Sigmoid colon (tissue), 7 donors: ENCODE results near the gene COG6. TPM values are rescaled to one million over a fixed set of nuclear protein-coding genes. Genes with fewer than 3 reads are reported as not detected.
A peak's percentile ranks its signal among the peaks of the same experiment; 100 is the strongest.

Experiments
- DNase-seq: peaks from one replicate; pipeline ENCODE4 v3.0.0-alpha.2; 2019
- H3K27ac ChIP-seq, 4 donors: fragments of 200-600 bp; sonication (generic); one replicate each; pipeline ENCODE4 v1.5.1; 2016 to 2019; ENCODE audit warnings: mild to moderate bottlenecking in 1 of 4
- H3K27me3 ChIP-seq, 3 donors: fragments of 200-600 bp; sonication (generic); one replicate each; pipeline ENCODE4 v1.5.1; 2019; ENCODE audit warnings: mild to moderate bottlenecking in 1 of 3
- H3K36me3 ChIP-seq, 4 donors: fragments of 200-600 bp; sonication (generic); one replicate each; pipeline ENCODE4 v1.5.1; 2016 to 2019
- H3K4me1 ChIP-seq, 4 donors: fragments of 200-600 bp; sonication (generic); one replicate each; pipeline ENCODE4 v1.5.1; 2017 to 2019
- H3K4me3 ChIP-seq, 4 donors: fragments of 200-600 bp; sonication (generic); one replicate each; pipeline ENCODE4 v1.5.1; 2017 to 2019; ENCODE audit warnings: mild to moderate bottlenecking in 2 of 4, moderate library complexity in 1 of 4
- H3K9me3 ChIP-seq, 4 donors: fragments of 200-600 bp in 3 of 4; sonication (generic) in 3 of 4; one replicate each; pipeline versions ENCODE4 v1.5.1 to v1.6.1; 2013 to 2019
- CTCF ChIP-seq, 4 experiments: fragments of 450-650 bp in 3 of 4; fragments of 200-600 bp in 1 of 4; IDR thresholded peaks; one replicate each; pipeline ENCODE4 v1.5.1; 2016 to 2019; ENCODE audit warnings: antibody characterized with exemption in 4 of 4, mild to moderate bottlenecking in 3 of 4, moderate library complexity in 2 of 4
- EP300 ChIP-seq, 4 donors: sonication (generic); formaldehyde crosslinking; IDR thresholded peaks; one replicate each; pipeline ENCODE4 v1.6.1; 2017; ENCODE audit warnings: antibody characterized with exemption in 4 of 4
- POLR2A ChIP-seq, 2 donors: fragments of 450-650 bp; IDR thresholded peaks; one replicate each; pipeline ENCODE4 v1.6.1; 2016; ENCODE audit warnings: antibody characterized with exemption in 2 of 2, mild to moderate bottlenecking in 2 of 2, moderate library complexity in 2 of 2
- POLR2AphosphoS5 ChIP-seq, 4 donors: sonication (generic); formaldehyde crosslinking; IDR thresholded peaks; one replicate each; pipeline ENCODE4 v1.6.1; 2017; ENCODE audit warnings: antibody characterized with exemption in 4 of 4
- WGBS, 2 donors: extraction: QIAGEN DNeasy Blood & Tissue Kit; methylation state at CpG; one replicate each; pipeline ENCODE4 v1.1.7; 2013; 5-methylcytosine and 5-hydroxymethylcytosine counted together
- intact Hi-C: fragments of 100-400 bp; cut with DNase I; formaldehyde crosslinking; loops from one replicate; pipeline ENCODE4 v1.15.1; 2023
- polyA plus RNA-seq, 3 donors: library from polyadenylated mRNA; stranded (reverse); fragments of 200-250 nt; gene quantifications; one replicate each; pipeline ENCODE4 v1.2.3, GENCODE V29; 2013
- total RNA-seq, 4 donors: library from RNA; depleted of rRNA; stranded (reverse); fragments of >200 nt; gene quantifications; one replicate each; pipeline ENCODE4 v1.1.0, GENCODE V29; 2016
- donor health status: healthy with polysubstance abuse.
- donor health status: Bipolar disorder and iron deficiency.
- donor health status: healthy.

Gene COG6
- total and polyA plus RNA-seq, 7 donors = 8.6 to 22.5 (median 18.6) TPM

DNA sequence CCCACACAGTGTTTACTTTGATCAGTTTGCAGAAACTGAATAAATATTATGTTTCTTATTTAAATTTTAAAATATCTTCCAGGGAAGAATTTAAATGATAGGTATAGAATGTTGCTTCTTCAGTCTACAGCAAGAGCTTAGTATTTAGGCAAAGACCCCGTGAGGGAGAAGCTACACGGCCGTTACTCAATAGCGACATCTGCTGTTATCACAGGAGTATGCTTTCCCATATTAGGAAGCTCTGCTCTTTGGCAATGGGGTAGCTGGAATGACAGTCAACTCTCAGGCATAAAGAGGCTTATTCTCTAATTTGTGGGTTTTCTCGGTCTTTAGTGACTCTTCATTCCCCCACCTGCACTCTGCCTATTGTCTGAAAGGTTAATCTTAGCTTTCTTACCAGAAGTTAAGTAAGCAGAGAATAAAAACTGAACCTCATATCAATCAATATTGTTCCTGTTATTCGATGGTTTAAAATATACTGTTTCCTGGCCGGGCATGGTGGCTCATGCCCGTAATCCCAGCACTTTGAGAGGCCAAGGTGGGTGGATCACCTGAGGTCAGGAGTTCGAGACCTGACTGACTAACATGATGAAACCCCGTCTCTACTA is 39.3 kb upstream of the COG6 start:
- Histone ChIP-seq H3K9me3 (no peaks in the 10 kb centered on the region), H3K27ac (no peak overlapping the region), H3K36me3 (no peaks in the 10 kb centered on the region), H3K4me3 (no peak overlapping the region), H3K27me3 (no peaks in the 10 kb centered on the region), H3K4me1 (no peaks in the 10 kb centered on the region)
- DNase-seq = peak; percentile 74
- intact Hi-C loops = loop anchor here (5.0 kb wide), 1 partner anchor 579 kb away; the partner anchor contains the start of genes NHLRC3 and PROSER1
- 34 to 35% methylated on average over 10 of the region's 10 CpGs for WGBS, 2 donors
- no peak for TF ChIP-seq EP300 (IDR thresholded peaks at IDR 0.05)
- peak; percentile 64 to 87 (median 74) for TF ChIP-seq CTCF (IDR thresholded peaks at IDR 0.05)

DNA sequence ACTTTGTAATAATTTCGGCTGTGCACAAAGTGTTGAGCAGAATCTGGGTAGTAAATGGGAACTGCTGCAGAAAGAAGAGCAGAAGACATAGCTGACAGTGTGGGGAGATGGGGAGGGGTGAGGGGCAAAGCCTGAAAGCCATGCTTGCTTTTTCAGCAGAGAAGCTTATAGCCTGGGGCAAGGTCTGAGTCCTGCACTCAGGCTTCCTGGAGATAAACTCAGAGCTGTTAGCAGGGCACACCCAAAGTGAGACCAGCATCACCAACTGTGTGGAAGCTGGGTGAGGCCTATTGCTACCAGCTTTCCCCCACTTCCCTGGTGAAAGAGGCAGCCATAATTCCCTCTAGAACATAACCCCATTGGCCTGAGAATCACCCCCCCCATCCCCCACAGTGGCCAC is 36.9 kb upstream of the COG6 start:
- H3K27me3 ChIP-seq = no peaks in the 10 kb centered on the region
- DNase-seq = no peak
- H3K4me1 ChIP-seq = no peaks in the 10 kb centered on the region
- no peak overlapping the region for H3K27ac ChIP-seq
- H3K36me3 ChIP-seq = no peaks in the 10 kb centered on the region
- no peak for TF ChIP-seq POLR2AphosphoS5 (IDR thresholded peaks at IDR 0.05)
- intact Hi-C loops = loop anchor here (5.0 kb wide), 1 partner anchor 581 kb away; the partner anchor contains the start of genes NHLRC3 and PROSER1
- H3K9me3 ChIP-seq = no peaks in the 10 kb centered on the region
- 36 to 51% methylated on average over 1 of the region's 1 CpG for WGBS, 2 donors
- H3K4me3 ChIP-seq = no peak overlapping the region

GRCh38 chr13:39623466-39623865 is 32.0 kb upstream of the COG6 start:
- no peak for DNase-seq
- no peaks in the 10 kb centered on the region for H3K27me3 ChIP-seq
- intact Hi-C loops = no loop called here
- no peak overlapping the region for H3K27ac ChIP-seq
- H3K4me1 ChIP-seq = no peaks in the 10 kb centered on the region
- H3K4me3 ChIP-seq = no peak overlapping the region
- H3K36me3 ChIP-seq = no peaks in the 10 kb centered on the region
- no peaks in the 10 kb centered on the region for H3K9me3 ChIP-seq
- 88 to 92% methylated on average over 1 of the region's 1 CpG for WGBS, 2 donors
- TF ChIP-seq CTCF (IDR thresholded peaks at IDR 0.05) (no peak), POLR2AphosphoS5 (IDR thresholded peaks at IDR 0.05) (no peak), EP300 (IDR thresholded peaks at IDR 0.05) (no peak), POLR2A (IDR thresholded peaks at IDR 0.05) (no peak)

DNA sequence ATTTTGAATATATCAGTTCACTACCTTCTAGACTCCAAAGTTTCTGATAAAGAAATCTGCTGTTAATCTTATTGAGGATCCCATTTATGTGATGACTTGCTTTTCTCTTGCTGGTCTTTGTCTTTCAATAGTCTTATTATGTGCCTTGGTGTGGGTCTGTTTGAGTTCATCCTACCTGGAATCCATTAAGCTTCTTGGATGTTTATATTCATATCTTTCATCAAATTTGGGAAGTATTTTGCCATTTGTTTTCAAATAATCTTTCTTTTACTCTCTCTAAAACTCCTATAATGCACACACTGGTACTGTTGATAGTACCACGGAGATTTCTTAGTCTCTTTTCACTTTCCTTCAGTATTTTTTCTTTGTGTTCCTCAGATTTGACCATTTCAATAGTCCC is 24.2 kb upstream of the COG6 start:
- Histone ChIP-seq H3K4me1 (no peaks in the 10 kb centered on the region), H3K4me3 (no peak overlapping the region), H3K9me3 (peaks cover 0 to 4% (median 2%) of the 10 kb centered on the region in 4 donors), H3K27me3 (no peaks in the 10 kb centered on the region), H3K27ac (no peak overlapping the region), H3K36me3 (no peaks in the 10 kb centered on the region)
- TF ChIP-seq POLR2AphosphoS5 (IDR thresholded peaks at IDR 0.05) = no peak
- TF ChIP-seq EP300 (IDR thresholded peaks at IDR 0.05) = no peak
- TF ChIP-seq POLR2A (IDR thresholded peaks at IDR 0.05) = no peak
- TF ChIP-seq CTCF (IDR thresholded peaks at IDR 0.05) = no peak
- DNase-seq = no peak
- intact Hi-C loops = no loop called here
- WGBS, 2 donors = 84 to 90% methylated on average over 1 of the region's 1 CpG

GRCh38 chr13:39632994-39633393 is 22.5 kb upstream of the COG6 start:
- H3K4me3 ChIP-seq = no peak overlapping the region
- H3K27me3 ChIP-seq = no peaks in the 10 kb centered on the region
- intact Hi-C loops = no loop called here
- peaks cover 0 to 4% (median 2%) of the 10 kb centered on the region in 4 donors for H3K9me3 ChIP-seq
- no peaks in the 10 kb centered on the region for H3K4me1 ChIP-seq
- TF ChIP-seq CTCF (IDR thresholded peaks at IDR 0.05) = no peak
- TF ChIP-seq POLR2A (IDR thresholded peaks at IDR 0.05) = no peak
- TF ChIP-seq POLR2AphosphoS5 (IDR thresholded peaks at IDR 0.05) = no peak
- TF ChIP-seq EP300 (IDR thresholded peaks at IDR 0.05) = no peak
- no peak for DNase-seq
- H3K36me3 ChIP-seq = no peaks in the 10 kb centered on the region
- H3K27ac ChIP-seq = no peak overlapping the region
